Gastroesophageal sphincter (tissue), 4 donors: ENCODE results near the gene SUSD3. TPM values are rescaled to one million over a fixed set of nuclear protein-coding genes. Genes with fewer than 3 reads are reported as not detected.

Source experiments
- ATAC-seq: fragments of 150-250 bp; one replicate; pipeline ENCODE4 v1.9.1; 2016; ENCODE audit warnings: mild to moderate bottlenecking, moderate library complexity
- H3K27ac ChIP-seq, 4 donors: fragments of 200-600 bp; sonication (generic) in 3 of 4; 1 replicate in 3 of 4; 2 replicates in 1 of 4; pipeline ENCODE4 v1.5.1; 2016 to 2019
- H3K27me3 ChIP-seq: fragments of 200-600 bp; sonication (generic); one replicate; pipeline ENCODE4 v1.5.1; 2019
- H3K36me3 ChIP-seq, 2 donors: fragments of 200-600 bp; sonication (generic); one replicate each; pipeline ENCODE4 v1.5.1; 2019; ENCODE audit warnings: control low read depth in 1 of 2
- H3K4me1 ChIP-seq, 3 donors: fragments of 200-600 bp; sonication (generic); 1 replicate in 2 of 3; 2 replicates in 1 of 3; pipeline ENCODE4 v1.5.1; 2016 to 2019; ENCODE audit warnings: control low read depth in 2 of 3
- H3K4me3 ChIP-seq, 2 donors: fragments of 200-600 bp; sonication (generic); one replicate each; pipeline ENCODE4 v1.5.1; 2019; ENCODE audit warnings: mild to moderate bottlenecking in 1 of 2, moderate library complexity in 1 of 2
- H3K9me3 ChIP-seq, 3 donors: fragments of 200-600 bp; sonication (generic); one replicate each; pipeline ENCODE4 v1.5.1; 2017 to 2019; ENCODE audit warnings: control low read depth in 2 of 3
- CTCF ChIP-seq, 4 experiments: fragments of 200-600 bp in 2 of 4; fragments of 450-650 bp in 2 of 4; sonication (generic) in 1 of 4; IDR thresholded peaks; one replicate each; pipeline ENCODE4 v1.5.1; 2017 to 2019; ENCODE audit warnings: antibody characterized with exemption in 4 of 4, mild to moderate bottlenecking in 2 of 4, moderate library complexity in 2 of 4
- EP300 ChIP-seq: sonication (generic); formaldehyde crosslinking; IDR thresholded peaks from one replicate; pipeline ENCODE4 v1.6.1; 2017; ENCODE audit warnings: antibody characterized with exemption, mild to moderate bottlenecking
- POLR2A ChIP-seq, 2 donors: fragments of 450-650 bp; IDR thresholded peaks; one replicate each; pipeline ENCODE4 v1.6.1; 2017; ENCODE audit warnings: antibody characterized with exemption in 2 of 2, mild to moderate bottlenecking in 2 of 2, moderate library complexity in 1 of 2
- POLR2AphosphoS5 ChIP-seq: sonication (generic); formaldehyde crosslinking; IDR thresholded peaks from one replicate; pipeline ENCODE4 v1.6.1; 2017; ENCODE audit warnings: antibody characterized with exemption
- WGBS, 2 donors: methylation state at CpG; one replicate each; pipeline ENCODE4 v1.1.5; 2018; ENCODE audit warnings: low coverage in 1 of 2; 5-methylcytosine and 5-hydroxymethylcytosine counted together
- total RNA-seq, 4 donors: library from RNA; depleted of rRNA; stranded (reverse); fragments of >200 nt; gene quantifications; one replicate each; pipeline ENCODE4 v1.1.0, GENCODE V29; 2016

SUSD3 gene
- total RNA-seq, 4 donors from 2014 or later = 1.5 to 4.7 (median 2.1) TPM; not detected in 1

DNA sequence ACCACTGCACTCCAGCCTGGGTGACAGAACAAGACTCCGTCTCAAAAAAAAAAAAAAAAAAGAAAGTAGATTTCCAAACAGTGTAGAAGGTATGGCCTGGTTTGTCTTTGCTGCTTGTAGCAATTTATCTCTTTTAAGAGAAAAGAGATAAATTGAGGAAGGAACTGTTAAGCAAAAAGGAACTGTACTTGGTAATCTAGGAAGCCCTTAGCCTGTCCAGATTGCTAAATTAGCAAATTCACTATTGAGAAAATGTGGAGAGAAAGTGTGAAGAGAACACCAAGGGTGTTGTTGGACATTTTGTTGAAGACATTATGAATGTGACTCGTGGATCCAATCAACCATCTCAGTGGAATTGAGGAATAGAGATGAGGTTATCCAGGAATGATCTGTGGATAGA is 13.0 kb upstream of the SUSD3 start:
- no peaks in the 10 kb centered on the region for H3K27me3 ChIP-seq
- 91% methylated on average over 2 of the region's 2 CpGs; no CpG with 5 or more reads in 1 of the 2 donors for WGBS, 2 donors
- no peak overlapping the region for H3K4me3 ChIP-seq
- TF ChIP-seq POLR2A (IDR thresholded peaks at IDR 0.05) (no peak), POLR2AphosphoS5 (no peak), EP300 (no peak), CTCF (IDR thresholded peaks at IDR 0.05) (no peak)
- H3K4me1 ChIP-seq = no peaks in the 10 kb centered on the region
- no peaks in the 10 kb centered on the region for H3K9me3 ChIP-seq
- no peak for ATAC-seq
- H3K36me3 ChIP-seq = no peaks in the 10 kb centered on the region
- no peak overlapping the region for H3K27ac ChIP-seq

GRCh38 chr9:93048566-93049448 is 9.7 kb upstream of the SUSD3 start:
- no peak for TF ChIP-seq POLR2A (IDR thresholded peaks at IDR 0.05)
- TF ChIP-seq CTCF (IDR thresholded peaks at IDR 0.05) = no peak
- no peak for TF ChIP-seq EP300
- TF ChIP-seq POLR2AphosphoS5 = no peak
- no peak for ATAC-seq

DNA sequence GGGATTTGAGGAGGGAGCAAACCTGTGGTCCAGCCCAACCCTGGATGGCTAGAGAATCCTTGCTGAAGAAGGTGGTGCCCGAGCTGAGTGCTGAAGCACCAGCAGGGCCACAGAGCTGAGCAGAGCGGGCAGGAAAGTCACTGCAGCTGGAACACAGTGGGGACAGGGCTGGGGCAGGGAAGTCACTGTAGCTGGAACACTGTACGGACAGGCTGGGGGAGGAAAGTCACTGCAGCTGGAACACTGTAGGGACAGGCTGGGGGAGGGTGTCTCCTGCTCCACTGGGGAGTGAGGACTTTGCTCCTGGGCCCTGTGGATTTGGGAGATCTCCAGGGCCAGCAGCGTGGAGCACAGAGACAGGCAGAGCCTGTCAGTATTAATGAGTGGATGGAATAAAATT is 9.0 kb upstream of the SUSD3 start:
- peaks cover 0 to 18% (median 5%) of the 10 kb centered on the region in 3 donors for H3K4me1 ChIP-seq
- H3K9me3 ChIP-seq = no peaks in the 10 kb centered on the region
- TF ChIP-seq POLR2A (IDR thresholded peaks at IDR 0.05) = no peak
- no peak for TF ChIP-seq CTCF (IDR thresholded peaks at IDR 0.05)
- no peak for TF ChIP-seq EP300
- no peak for TF ChIP-seq POLR2AphosphoS5
- no peak overlapping the region for H3K4me3 ChIP-seq
- WGBS, 2 donors = 91% methylated on average over 4 of the region's 4 CpGs; no CpG with 5 or more reads in 1 of the 2 donors
- H3K27me3 ChIP-seq = no peaks in the 10 kb centered on the region
- no peak overlapping the region for H3K27ac ChIP-seq
- no peaks in the 10 kb centered on the region for H3K36me3 ChIP-seq
- ATAC-seq = no peak

More at GRCh38 chr9:93048566-93049448, 9.7 kb upstream of the SUSD3 start:
- Histone ChIP-seq H3K36me3 (no peaks in the 10 kb centered on the region), H3K27ac (no peak overlapping the region), H3K4me3 (no peak overlapping the region), H3K27me3 (no peaks in the 10 kb centered on the region), H3K4me1 (peaks cover 0 to 18% (median 5%) of the 10 kb centered on the region in 3 donors), H3K9me3 (no peaks in the 10 kb centered on the region)
- 81 to 93% methylated on average over 4 to 7 of the region's 8 CpGs for WGBS, 2 donors

GRCh38 chr9:93050231-93050630 is 8.3 kb upstream of the SUSD3 start:
- 100% methylated on average over 1 to 3 of the region's 4 CpGs for WGBS, 2 donors
- H3K4me1 ChIP-seq = peaks cover 0 to 18% (median 5%) of the 10 kb centered on the region in 3 donors
- no peaks in the 10 kb centered on the region for H3K9me3 ChIP-seq
- no peak overlapping the region for H3K27ac ChIP-seq
- TF ChIP-seq POLR2A (IDR thresholded peaks at IDR 0.05) = no peak
- TF ChIP-seq CTCF (IDR thresholded peaks at IDR 0.05) = no peak
- TF ChIP-seq POLR2AphosphoS5 = no peak
- no peak for TF ChIP-seq EP300
- ATAC-seq = no peak
- H3K36me3 ChIP-seq = no peaks in the 10 kb centered on the region
- no peak overlapping the region for H3K4me3 ChIP-seq
- no peaks in the 10 kb centered on the region for H3K27me3 ChIP-seq

DNA sequence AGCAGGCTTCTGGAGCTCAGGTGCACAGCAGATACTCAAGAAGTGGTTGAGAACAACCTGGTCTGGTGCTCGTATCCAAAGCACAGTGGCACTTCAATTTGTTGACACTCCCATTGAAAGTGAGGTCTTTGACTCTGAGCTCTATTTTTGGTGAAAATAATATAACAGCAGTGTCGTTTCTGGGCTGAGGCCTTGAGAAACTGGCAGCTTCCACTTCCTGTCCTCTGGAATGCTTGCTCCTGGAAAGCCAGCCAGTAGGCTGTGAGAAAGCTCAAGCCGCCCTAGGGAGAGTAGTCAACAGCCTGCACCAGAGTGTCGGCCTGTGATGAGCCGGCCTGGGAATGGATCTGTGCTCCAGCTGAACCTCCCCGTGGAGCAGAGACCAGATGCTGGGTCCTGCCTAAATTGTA is 6.8 kb upstream of the SUSD3 start:
- no peaks in the 10 kb centered on the region for H3K36me3 ChIP-seq
- peak overlapping the region; percentile 18 to 75 (median 64) for H3K27ac ChIP-seq
- H3K9me3 ChIP-seq = no peaks in the 10 kb centered on the region
- H3K27me3 ChIP-seq = no peaks in the 10 kb centered on the region
- 17 to 26% methylated on average over 2 to 4 of the region's 6 CpGs for WGBS, 2 donors
- no peak overlapping the region for H3K4me3 ChIP-seq
- H3K4me1 ChIP-seq = peaks cover 0 to 18% (median 5%) of the 10 kb centered on the region in 3 donors
- ATAC-seq = peak; percentile 87
- peak; percentile 11 for TF ChIP-seq POLR2AphosphoS5
- no peak for TF ChIP-seq POLR2A (IDR thresholded peaks at IDR 0.05)
- TF ChIP-seq EP300 = no peak
- no peak for TF ChIP-seq CTCF (IDR thresholded peaks at IDR 0.05)
